Measurements from ENCODE around the gene ANKRD13B. TPM values are rescaled to one million over a fixed set of nuclear protein-coding genes. Genes with fewer than 3 reads are reported as not detected.
A peak's percentile ranks its signal among the peaks of the same experiment; 100 is the strongest.

The ANKRD13B gene
- total RNA-seq, 1 experiment from 2014 or later: 8.8 TPM

DNA sequence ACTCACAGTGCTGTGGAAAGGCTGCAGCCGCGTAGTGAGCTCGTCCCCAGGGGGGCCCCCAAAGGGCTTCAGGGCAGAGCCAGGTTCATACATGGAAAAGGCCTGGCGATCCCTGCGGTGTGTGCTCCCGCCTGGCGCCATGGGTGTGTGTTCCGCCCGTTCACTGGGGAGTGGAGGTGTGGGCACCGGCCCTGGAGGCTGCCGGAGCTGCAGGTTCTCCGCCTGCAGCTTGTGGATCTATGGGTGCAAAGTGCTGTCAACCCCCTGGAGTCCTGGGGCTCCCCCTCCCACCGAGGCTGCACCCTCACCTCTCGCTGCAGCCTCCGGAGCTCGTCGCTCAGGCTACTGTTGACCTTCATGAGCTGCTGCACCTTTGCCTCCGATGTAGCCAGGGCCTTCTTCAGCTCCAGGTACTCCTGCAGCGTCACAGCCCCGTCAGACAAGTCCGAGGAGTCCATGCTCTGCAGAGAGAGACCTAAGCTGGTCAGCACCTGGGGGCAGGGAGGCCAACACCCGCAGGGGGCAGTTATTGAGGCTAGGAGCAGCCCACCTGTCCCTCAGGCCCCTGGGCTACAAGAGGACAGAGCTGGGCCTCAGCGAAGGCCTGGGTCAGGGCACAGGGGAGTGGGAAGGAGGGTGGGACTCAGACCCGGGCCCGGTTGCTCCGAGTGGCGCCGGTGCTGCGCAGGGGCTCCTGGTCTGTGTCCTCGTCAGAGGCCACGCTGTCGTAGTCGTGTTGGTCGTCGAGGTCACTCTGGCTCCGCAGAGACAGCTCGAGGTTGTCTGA is 16.5 kb upstream of the ANKRD13B start:
- TF ChIP-seq, protein P1, sequence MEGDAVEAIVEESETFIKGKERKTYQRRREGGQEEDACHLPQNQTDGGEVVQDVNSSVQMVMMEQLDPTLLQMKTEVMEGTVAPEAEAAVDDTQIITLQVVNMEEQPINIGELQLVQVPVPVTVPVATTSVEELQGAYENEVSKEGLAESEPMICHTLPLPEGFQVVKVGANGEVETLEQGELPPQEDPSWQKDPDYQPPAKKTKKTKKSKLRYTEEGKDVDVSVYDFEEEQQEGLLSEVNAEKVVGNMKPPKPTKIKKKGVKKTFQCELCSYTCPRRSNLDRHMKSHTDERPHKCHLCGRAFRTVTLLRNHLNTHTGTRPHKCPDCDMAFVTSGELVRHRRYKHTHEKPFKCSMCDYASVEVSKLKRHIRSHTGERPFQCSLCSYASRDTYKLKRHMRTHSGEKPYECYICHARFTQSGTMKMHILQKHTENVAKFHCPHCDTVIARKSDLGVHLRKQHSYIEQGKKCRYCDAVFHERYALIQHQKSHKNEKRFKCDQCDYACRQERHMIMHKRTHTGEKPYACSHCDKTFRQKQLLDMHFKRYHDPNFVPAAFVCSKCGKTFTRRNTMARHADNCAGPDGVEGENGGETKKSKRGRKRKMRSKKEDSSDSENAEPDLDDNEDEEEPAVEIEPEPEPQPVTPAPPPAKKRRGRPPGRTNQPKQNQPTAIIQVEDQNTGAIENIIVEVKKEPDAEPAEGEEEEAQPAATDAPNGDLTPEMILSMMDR (IDR thresholded peaks at IDR 0.05; ENCODE audit: unreplicated experiment): no peak
- H3K4me3 Mint-ChIP-seq (ENCODE audit: low read depth, unreplicated experiment): no peak overlapping the region
- intact Hi-C loops (cut with micrococcal nuclease; ENCODE audit: unreplicated experiment): no loop called here
- no peak overlapping the region for H3K27ac Mint-ChIP-seq (ENCODE audit: unreplicated experiment)
- H3K4me1 Mint-ChIP-seq (ENCODE audit: low read depth, unreplicated experiment): peaks cover 9% of the 10 kb centered on the region
- CTCF ChIA-PET: no interaction called here
- H3K27me3 Mint-ChIP-seq (ENCODE audit: unreplicated experiment): no peaks in the 10 kb centered on the region
- no peak for DNase-seq
- TSS peak; percentile 14 for BruUV-seq (replicated peaks)
- peaks cover 35% of the 10 kb centered on the region for H3K36me3 Mint-ChIP-seq (ENCODE audit: insufficient read depth, unreplicated experiment)
- no peaks in the 10 kb centered on the region for H3K9me3 Mint-ChIP-seq (ENCODE audit: low read depth, unreplicated experiment)

DNA sequence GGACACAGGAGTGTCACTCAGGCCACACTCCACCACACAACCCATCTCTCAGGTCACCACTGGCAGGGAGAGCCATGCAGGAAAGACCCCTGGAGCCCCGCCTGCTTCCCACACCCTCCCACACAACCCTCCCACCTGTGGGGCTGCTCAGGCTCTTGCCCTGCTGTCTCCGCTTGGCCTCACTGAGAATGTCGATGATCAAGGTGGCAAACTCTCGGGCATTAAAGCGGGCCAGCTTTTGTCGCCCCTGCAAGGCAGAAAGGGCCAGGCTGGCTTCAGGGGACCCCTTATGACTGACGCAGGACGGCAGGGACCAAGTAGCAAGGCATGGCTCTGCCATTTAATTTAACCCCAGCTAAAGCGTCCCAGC is 15.9 kb upstream of the ANKRD13B start:
- H3K27me3 Mint-ChIP-seq (ENCODE audit: unreplicated experiment): no peaks in the 10 kb centered on the region
- intact Hi-C loops (cut with micrococcal nuclease; ENCODE audit: unreplicated experiment): no loop called here
- BruUV-seq (replicated peaks): no TSS peak
- CTCF ChIA-PET: no interaction called here
- no peak overlapping the region for H3K4me3 Mint-ChIP-seq (ENCODE audit: low read depth, unreplicated experiment)
- TF ChIP-seq, protein P1 (IDR thresholded peaks at IDR 0.05; ENCODE audit: unreplicated experiment): no peak
- H3K4me1 Mint-ChIP-seq (ENCODE audit: low read depth, unreplicated experiment): peaks cover 9% of the 10 kb centered on the region
- peaks cover 35% of the 10 kb centered on the region for H3K36me3 Mint-ChIP-seq (ENCODE audit: insufficient read depth, unreplicated experiment)
- H3K9me3 Mint-ChIP-seq (ENCODE audit: low read depth, unreplicated experiment): no peaks in the 10 kb centered on the region
- DNase-seq: no peak
- H3K27ac Mint-ChIP-seq (ENCODE audit: unreplicated experiment): no peak overlapping the region

DNA sequence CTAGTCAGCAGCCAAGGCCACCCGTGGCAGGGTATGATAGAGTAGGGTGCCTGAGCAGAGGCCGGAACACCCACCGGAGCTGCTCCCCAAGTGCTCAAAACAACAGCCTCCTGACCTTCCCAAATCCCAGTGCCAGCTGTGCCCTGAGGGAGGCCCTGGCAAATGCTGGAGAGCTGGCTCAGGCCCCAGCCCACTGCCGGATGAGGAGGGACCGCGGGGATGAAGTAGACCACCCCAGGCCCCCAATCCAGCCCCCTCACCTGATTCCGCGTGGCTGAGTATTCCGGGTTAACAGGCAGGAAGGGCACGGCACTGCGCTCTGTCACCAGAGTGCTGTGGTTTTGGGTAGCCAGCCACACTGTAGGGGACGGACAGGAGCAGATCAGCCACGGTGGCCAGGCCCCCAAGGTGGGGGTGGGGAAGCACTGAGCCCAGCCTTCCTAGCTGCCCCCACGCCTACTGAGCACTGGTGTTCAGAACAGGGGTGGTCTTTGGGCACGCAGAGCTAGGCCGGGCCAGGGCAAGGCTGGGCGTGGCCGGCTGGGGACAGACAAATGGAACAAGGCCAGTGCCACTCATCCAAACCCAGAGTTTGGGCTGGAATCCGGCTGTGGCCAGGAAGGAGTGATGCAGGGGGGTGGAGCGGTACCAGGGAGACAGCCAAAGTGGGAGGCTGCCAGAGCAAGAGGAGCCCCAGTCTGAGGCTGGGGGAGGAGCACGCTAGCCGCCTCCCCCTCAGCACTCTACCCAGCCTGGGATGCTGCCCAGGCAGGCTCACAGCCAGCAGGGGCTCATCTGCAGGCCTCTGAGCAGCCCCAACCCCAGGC is 15.3 kb upstream of the ANKRD13B start:
- H3K27ac Mint-ChIP-seq (ENCODE audit: unreplicated experiment): no peak overlapping the region
- no peak for DNase-seq
- H3K4me1 Mint-ChIP-seq (ENCODE audit: low read depth, unreplicated experiment): peaks cover 9% of the 10 kb centered on the region
- no peak overlapping the region for H3K4me3 Mint-ChIP-seq (ENCODE audit: low read depth, unreplicated experiment)
- no TSS peak for BruUV-seq (replicated peaks)
- CTCF ChIA-PET: no interaction called here
- intact Hi-C loops (cut with micrococcal nuclease; ENCODE audit: unreplicated experiment): no loop called here
- H3K27me3 Mint-ChIP-seq (ENCODE audit: unreplicated experiment): no peaks in the 10 kb centered on the region
- H3K9me3 Mint-ChIP-seq (ENCODE audit: low read depth, unreplicated experiment): no peaks in the 10 kb centered on the region
- TF ChIP-seq, protein P1 (IDR thresholded peaks at IDR 0.05; ENCODE audit: unreplicated experiment): no peak
- peaks cover 39% of the 10 kb centered on the region for H3K36me3 Mint-ChIP-seq (ENCODE audit: insufficient read depth, unreplicated experiment)

DNA sequence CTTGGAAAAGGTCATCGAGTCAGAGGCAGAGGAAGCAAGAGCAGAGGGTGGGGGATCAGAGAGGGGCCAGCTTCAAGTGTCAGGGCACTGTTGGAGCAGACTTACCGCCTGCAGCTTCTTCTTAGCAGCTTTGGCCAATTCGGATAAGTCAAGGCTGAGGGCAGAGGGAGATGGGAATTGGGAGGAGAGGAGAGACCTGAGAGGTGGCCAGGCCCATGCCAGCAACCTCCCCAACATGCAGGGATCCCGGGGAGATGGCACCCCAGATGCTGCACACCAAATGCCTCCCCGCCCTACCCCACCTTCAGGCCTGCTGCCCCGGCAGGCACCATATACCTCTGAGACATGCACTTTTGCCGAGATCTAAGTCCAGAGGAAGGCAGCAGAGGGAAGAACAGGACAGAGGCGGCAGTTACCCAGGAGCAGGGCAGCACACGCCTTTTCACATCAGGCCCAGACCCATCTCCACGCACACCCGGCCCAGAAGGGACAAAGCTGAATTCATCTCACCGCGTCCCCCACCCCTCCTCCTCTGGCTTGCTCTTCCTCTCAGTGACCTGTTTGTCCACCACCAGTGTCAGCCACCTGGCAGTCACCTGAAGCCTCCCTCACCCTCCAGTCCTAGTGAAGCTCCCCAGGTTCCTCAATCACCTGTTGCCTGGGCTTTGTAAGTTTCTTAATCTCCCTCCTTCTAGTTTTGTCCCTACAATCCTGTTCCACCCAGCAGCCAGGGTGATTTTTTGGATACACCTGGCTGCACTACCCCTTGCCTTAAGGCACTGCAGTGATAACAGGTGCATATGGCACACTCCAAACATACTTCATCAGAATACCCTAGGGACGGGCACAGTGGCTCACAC is 14.1 kb upstream of the ANKRD13B start:
- CTCF ChIA-PET: interaction anchor here (0.7 to 2.4 kb wide), 3 partner anchors 7 to 1485 kb away, joined by 3 to 18 read pairs (median 4); partner anchors contain the start of gene ANKRD13B
- no TSS peak for BruUV-seq (replicated peaks)
- DNase-seq: no peak
- Mint-ChIP-seq H3K36me3 (ENCODE audit: insufficient read depth, unreplicated experiment) (peaks cover 30% of the 10 kb centered on the region), H3K9me3 (ENCODE audit: low read depth, unreplicated experiment) (no peaks in the 10 kb centered on the region), H3K27ac (ENCODE audit: unreplicated experiment) (no peak overlapping the region), H3K4me3 (ENCODE audit: low read depth, unreplicated experiment) (no peak overlapping the region), H3K4me1 (ENCODE audit: low read depth, unreplicated experiment) (peaks cover 9% of the 10 kb centered on the region), H3K27me3 (ENCODE audit: unreplicated experiment) (no peaks in the 10 kb centered on the region)
- TF ChIP-seq, protein P1 (IDR thresholded peaks at IDR 0.05; ENCODE audit: unreplicated experiment): no peak
- intact Hi-C loops (cut with micrococcal nuclease; ENCODE audit: unreplicated experiment): no loop called here
